WTC11 (cell line): Measurements from ENCODE around the gene LRRC8C.

Experiments used
- ATF1 ChIP-seq: sonication (generic); formaldehyde crosslinking; IDR thresholded peaks from 2 replicates; pipeline ENCODE4 v1.8.1; 2023; ENCODE audit warnings: mild to moderate bottlenecking, moderate library complexity, missing genetic modification reagents
- GABPB1 ChIP-seq: sonication (generic); formaldehyde crosslinking; IDR thresholded peaks from 2 replicates; pipeline ENCODE4 v1.8.1; 2023; ENCODE audit warnings: mild to moderate bottlenecking, missing genetic modification reagents
- TF ChIP-seq, protein P1 (sequence below): fragments of 200-600 bp; IDR thresholded peaks from 2 replicates; pipeline ENCODE4 v1.8.0; 2022; ENCODE audit warnings: antibody characterized with exemption

DNA sequence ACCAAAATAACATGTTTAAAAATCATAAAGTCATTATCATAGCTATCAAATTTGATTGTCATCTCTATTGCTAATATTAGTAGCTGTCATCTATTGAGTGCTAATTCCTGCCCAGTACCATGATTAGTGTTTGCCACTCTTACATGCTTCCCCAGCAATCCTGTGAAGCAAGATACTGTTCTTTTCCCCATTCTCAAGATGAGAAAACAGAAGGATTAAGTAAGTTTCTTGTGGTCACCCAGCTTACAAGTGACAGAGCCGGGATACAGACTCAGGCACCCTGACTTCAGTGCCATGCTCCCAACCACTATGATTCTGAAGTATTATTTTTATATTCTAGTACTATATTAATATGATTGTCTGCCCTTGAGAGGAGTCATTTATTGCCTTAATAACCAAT lies 36.5 kb downstream of the LRRC8C start:
- TF ChIP-seq, protein P1, sequence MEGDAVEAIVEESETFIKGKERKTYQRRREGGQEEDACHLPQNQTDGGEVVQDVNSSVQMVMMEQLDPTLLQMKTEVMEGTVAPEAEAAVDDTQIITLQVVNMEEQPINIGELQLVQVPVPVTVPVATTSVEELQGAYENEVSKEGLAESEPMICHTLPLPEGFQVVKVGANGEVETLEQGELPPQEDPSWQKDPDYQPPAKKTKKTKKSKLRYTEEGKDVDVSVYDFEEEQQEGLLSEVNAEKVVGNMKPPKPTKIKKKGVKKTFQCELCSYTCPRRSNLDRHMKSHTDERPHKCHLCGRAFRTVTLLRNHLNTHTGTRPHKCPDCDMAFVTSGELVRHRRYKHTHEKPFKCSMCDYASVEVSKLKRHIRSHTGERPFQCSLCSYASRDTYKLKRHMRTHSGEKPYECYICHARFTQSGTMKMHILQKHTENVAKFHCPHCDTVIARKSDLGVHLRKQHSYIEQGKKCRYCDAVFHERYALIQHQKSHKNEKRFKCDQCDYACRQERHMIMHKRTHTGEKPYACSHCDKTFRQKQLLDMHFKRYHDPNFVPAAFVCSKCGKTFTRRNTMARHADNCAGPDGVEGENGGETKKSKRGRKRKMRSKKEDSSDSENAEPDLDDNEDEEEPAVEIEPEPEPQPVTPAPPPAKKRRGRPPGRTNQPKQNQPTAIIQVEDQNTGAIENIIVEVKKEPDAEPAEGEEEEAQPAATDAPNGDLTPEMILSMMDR: no peak
- TF ChIP-seq GABPB1 (CRISPR knock-in tag) (no peak), ATF1 (no peak)
